GM21723 (cell line): ENCODE measurements around the gene GPATCH3.
"Not testable (repeated sequence)": the region's sequence is repeated elsewhere in the genome, so short reads cannot be mapped to it uniquely, and the experiment has no call there.

ENCODE experiments used
- ATAC-seq: cut with Tn5 transposase; IDR thresholded peaks from one replicate; pipeline ENCODE4 v1.9.1; 2021; ENCODE audit warnings: mild to moderate bottlenecking, moderate library complexity; ENCODE audit not compliant: unreplicated experiment

Gene GPATCH3

DNA sequence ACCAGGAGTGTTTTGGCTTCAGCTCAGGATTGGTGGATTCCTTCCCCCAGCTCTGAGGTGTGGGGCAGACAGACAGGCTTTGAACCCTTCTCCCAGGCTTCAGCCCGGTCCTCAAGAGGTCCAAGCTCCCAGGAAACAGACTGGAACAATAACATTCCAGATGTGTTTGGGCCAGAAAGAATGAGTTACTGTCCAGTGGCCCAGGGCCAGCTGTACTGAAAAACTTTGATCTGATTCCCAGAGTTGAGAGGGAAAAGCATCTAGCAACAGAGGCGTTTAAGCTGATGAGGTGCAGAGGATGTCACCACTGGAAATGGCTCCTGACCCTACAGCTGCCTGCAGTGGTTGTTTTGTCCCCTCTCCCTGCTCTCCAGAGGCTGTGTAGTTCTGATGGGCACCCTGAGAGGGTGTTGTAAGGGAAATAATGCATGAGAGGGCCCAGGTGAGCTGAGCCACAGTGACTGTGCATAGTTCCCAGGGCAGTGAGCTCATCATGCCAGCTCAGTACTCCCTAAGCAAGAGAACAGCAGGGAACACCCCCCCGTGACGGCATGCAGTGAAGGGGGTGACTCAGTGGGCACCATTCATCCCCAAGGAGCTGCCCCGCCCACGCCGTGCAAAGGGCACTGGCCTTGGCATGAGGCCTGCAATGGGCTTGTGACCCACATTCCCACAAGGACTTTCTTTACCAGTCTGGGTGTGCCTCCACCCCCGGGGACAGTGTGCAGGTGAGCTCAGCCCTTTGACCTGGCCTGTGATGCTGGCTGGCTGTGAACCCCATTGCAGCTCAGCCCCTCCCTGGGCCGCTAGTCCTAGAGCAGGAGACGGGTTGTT lies 51.1 kb downstream of the GPATCH3 start:
- ATAC-seq = no peak

DNA sequence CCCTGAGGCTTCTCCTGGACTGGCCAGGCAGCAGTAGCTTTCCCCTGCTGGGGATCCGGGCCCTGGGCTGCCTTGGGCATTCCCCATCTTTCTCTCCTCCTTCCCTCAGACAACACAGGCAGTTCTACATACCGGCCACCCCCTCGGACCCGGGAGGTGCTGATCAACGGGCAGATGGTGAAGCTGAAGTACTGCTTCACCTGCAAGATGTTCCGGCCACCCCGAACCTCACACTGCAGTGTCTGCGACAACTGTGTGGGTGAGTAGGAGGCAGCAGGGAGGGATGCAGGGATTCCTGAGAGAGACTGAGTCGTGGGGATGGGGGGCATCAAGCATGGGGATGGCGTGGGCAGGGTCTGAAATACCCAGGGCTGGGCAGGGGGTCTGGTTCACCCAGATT lies 51.8 kb downstream of the GPATCH3 start:
- ATAC-seq = no peak

DNA sequence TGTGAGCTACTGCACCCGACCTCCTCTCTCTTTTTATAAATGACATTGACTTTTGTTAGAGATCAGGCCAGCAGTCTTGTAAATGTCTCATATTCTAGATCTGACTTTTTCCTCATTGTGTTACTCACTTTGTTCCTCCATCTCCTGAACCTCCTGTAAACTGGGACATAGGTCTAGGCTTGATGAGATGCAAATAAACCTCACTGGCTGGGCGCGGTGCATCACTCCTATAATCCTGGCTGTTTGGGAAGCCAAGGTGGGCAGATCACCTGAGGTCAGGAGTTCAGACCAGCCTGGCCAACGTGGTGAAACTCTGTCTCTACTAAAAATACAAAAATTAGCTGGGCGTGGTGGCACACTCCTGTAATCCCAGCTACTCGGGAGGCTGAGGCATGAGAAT lies 52.4 kb downstream of the GPATCH3 start:
- not testable (repeated sequence) for ATAC-seq

DNA sequence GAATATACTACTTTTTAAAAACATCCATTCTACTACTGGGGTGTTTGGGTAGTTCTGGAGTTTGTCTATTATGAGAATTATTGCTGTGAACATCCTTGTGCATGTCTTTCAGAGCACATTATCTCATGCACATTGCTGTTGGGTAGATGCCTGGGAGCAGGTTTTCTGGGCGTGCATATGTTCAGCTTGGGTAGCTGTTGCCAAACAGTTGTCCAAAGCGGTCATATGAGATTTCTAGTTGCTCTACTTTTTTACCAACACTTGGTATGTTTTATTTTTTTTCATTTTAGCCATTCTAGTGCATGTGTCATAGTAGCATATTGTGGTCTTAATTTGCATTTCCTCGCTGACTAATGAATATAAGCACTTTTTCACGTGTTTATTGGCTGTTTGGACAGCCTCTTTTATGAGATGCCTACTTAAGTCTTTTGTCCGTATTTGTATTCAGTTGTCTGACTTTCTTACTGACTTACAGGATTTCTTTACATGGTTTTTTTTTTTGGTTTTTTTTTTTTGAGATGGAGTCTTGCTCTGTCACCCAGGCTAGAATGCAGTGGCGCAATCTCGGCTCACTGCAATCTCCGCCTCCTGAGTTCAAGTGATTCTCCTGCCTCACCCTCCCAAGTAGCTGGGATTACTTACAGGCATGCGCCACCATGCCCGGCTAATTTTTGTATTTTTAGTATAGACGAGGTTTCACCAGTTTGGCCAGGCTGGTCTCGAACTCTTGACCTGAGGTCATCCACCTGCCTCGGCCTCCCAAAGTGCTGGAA lies 55.7 kb downstream of the GPATCH3 start:
- ATAC-seq = no peak
